Measurements from ENCODE around the gene NEBL.

Gene NEBL

GRCh38 chr10:20767028-20767427 is 130.1 kb downstream of the NEBL start:
- Histone ChIP-seq H3K36me3 (ENCODE audit: insufficient read depth) (no peaks in the 10 kb centered on the region), H3K27ac (no peak overlapping the region), H3K27me3 (ENCODE audit: insufficient read depth, low read depth) (no peaks in the 10 kb centered on the region), H3K4me3 (IDR thresholded peaks at IDR 0.05; ENCODE audit: insufficient read depth, low read depth, low read length) (no peak overlapping the region), H3K9ac (no peak overlapping the region), H3K4me1 (ENCODE audit: low read depth, poor library complexity, severe bottlenecking) (peaks cover 9% of the 10 kb centered on the region), H2AFZ (ENCODE audit: low read depth) (no peak overlapping the region), H3K79me2 (ENCODE audit: insufficient read depth, low read depth) (no peaks in the 10 kb centered on the region), H3K4me2 (no peak overlapping the region), H4K20me1 (ENCODE audit: insufficient read depth) (no peaks in the 10 kb centered on the region)
- TF ChIP-seq CTCF (conservative IDR thresholded peaks at IDR 0.05; ENCODE audit: low read depth, low read length): no peak

- no peak overlapping the region for H3K27ac ChIP-seq
- no peaks in the 10 kb centered on the region for H3K4me1 ChIP-seq (ENCODE audit: low read depth, poor library complexity, severe bottlenecking)
Observed at GRCh38 chr10:20765066-20765465, 132.0 kb downstream of the NEBL start.

GRCh38 chr10:20760460-20760859 is 136.7 kb downstream of the NEBL start:
- no peak overlapping the region for H3K9ac ChIP-seq
- H3K4me1 ChIP-seq (ENCODE audit: low read depth, poor library complexity, severe bottlenecking): no peaks in the 10 kb centered on the region
- H3K27ac ChIP-seq: no peak overlapping the region

More at GRCh38 chr10:20765066-20765465, 132.0 kb downstream of the NEBL start:
- no peak overlapping the region for H3K4me3 ChIP-seq (IDR thresholded peaks at IDR 0.05; ENCODE audit: insufficient read depth, low read depth, low read length)
- no peaks in the 10 kb centered on the region for H4K20me1 ChIP-seq (ENCODE audit: insufficient read depth)
- no peak overlapping the region for H3K9ac ChIP-seq
- H3K27me3 ChIP-seq (ENCODE audit: insufficient read depth, low read depth): no peaks in the 10 kb centered on the region
- H3K36me3 ChIP-seq (ENCODE audit: insufficient read depth): no peaks in the 10 kb centered on the region
- no peak overlapping the region for H2AFZ ChIP-seq (ENCODE audit: low read depth)
- TF ChIP-seq CTCF (conservative IDR thresholded peaks at IDR 0.05; ENCODE audit: low read depth, low read length): no peak
- no peaks in the 10 kb centered on the region for H3K79me2 ChIP-seq (ENCODE audit: insufficient read depth, low read depth)
- H3K4me2 ChIP-seq: no peak overlapping the region

GRCh38 chr10:20748551-20748950 is 148.6 kb downstream of the NEBL start:
- Histone ChIP-seq H3K27ac (no peak overlapping the region), H3K79me2 (ENCODE audit: insufficient read depth, low read depth) (no peaks in the 10 kb centered on the region), H3K36me3 (ENCODE audit: insufficient read depth) (no peaks in the 10 kb centered on the region), H3K4me3 (IDR thresholded peaks at IDR 0.05; ENCODE audit: insufficient read depth, low read depth, low read length) (no peak overlapping the region), H3K4me2 (no peak overlapping the region), H4K20me1 (ENCODE audit: insufficient read depth) (no peaks in the 10 kb centered on the region), H3K9ac (no peak overlapping the region), H3K4me1 (ENCODE audit: low read depth, poor library complexity, severe bottlenecking) (no peaks in the 10 kb centered on the region), H3K27me3 (ENCODE audit: insufficient read depth, low read depth) (no peaks in the 10 kb centered on the region), H2AFZ (ENCODE audit: low read depth) (no peak overlapping the region)
- TF ChIP-seq CTCF (conservative IDR thresholded peaks at IDR 0.05; ENCODE audit: low read depth, low read length): no peak

More at GRCh38 chr10:20760460-20760859, 136.7 kb downstream of the NEBL start:
- TF ChIP-seq CTCF (conservative IDR thresholded peaks at IDR 0.05; ENCODE audit: low read depth, low read length): no peak
- Histone ChIP-seq H3K79me2 (ENCODE audit: insufficient read depth, low read depth) (no peaks in the 10 kb centered on the region), H3K36me3 (ENCODE audit: insufficient read depth) (no peaks in the 10 kb centered on the region), H3K4me3 (IDR thresholded peaks at IDR 0.05; ENCODE audit: insufficient read depth, low read depth, low read length) (no peak overlapping the region), H3K27me3 (ENCODE audit: insufficient read depth, low read depth) (no peaks in the 10 kb centered on the region), H3K4me2 (no peak overlapping the region), H4K20me1 (ENCODE audit: insufficient read depth) (no peaks in the 10 kb centered on the region), H2AFZ (ENCODE audit: low read depth) (no peak overlapping the region)

Measured in KMS-11 (cell line).